Endothelial cell (in vitro differentiated cells): ENCODE data around the gene SPI1. TPM values are rescaled to one million over a fixed set of nuclear protein-coding genes. Genes with fewer than 3 reads are reported as not detected.

Source experiments
- DNase-seq: peaks from one replicate; pipeline ENCODE4 v3.0.0; 2021; ENCODE audit warnings: low spot score
- H3K27ac Mint-ChIP-seq: one replicate; pipeline ENCODE4 v1.8.0; 2021; ENCODE audit warnings: mixed read lengths, inconsistent platforms; ENCODE audit not compliant: unreplicated experiment
- H3K27me3 Mint-ChIP-seq: one replicate; pipeline ENCODE4 v1.8.0; 2021; ENCODE audit warnings: mild to moderate bottlenecking, moderate library complexity, mixed read lengths, inconsistent platforms; ENCODE audit not compliant: unreplicated experiment
- H3K36me3 Mint-ChIP-seq: one replicate; pipeline ENCODE4 v1.8.0; 2021; ENCODE audit warnings: mild to moderate bottlenecking, low read depth, mixed read lengths, inconsistent platforms; ENCODE audit not compliant: unreplicated experiment
- H3K4me1 Mint-ChIP-seq: one replicate; pipeline ENCODE4 v1.8.0; 2021; ENCODE audit warnings: mild to moderate bottlenecking, mixed read lengths, inconsistent platforms; ENCODE audit not compliant: unreplicated experiment
- H3K4me3 Mint-ChIP-seq: one replicate; pipeline ENCODE4 v1.8.0; 2021; ENCODE audit warnings: mild to moderate bottlenecking, mixed read lengths, inconsistent platforms; ENCODE audit not compliant: unreplicated experiment
- H3K9me3 Mint-ChIP-seq: one replicate; pipeline ENCODE4 v1.8.0; 2021; ENCODE audit warnings: mixed read lengths, inconsistent platforms; ENCODE audit not compliant: unreplicated experiment
- long read RNA-seq: library from polyadenylated mRNA; unstranded; transcript quantifications from one replicate; pipeline ENCODE4 v2.0.0, GENCODE V29; 2020; ENCODE audit not compliant: unreplicated experiment
- total RNA-seq: library from RNA; stranded (reverse); fragmentation: NEBNext Ultra II Directional; extraction: Animal tissue kit (Norgen Biotek cat#: 25700); gene quantifications from one replicate; pipeline ENCODE4 v1.2.1, GENCODE V29; 2021; ENCODE audit not compliant: unreplicated experiment
- TF ChIP-seq, protein P1 (sequence below): fragments of 200-600 bp; sonication (generic); IDR thresholded peaks from one replicate; pipeline ENCODE4 v1.5.0; 2021; ENCODE audit warnings: antibody characterized with exemption; ENCODE audit not compliant: unreplicated experiment

SPI1 gene
- not detected for total RNA-seq
- long read RNA-seq, result 0 reads

DNA sequence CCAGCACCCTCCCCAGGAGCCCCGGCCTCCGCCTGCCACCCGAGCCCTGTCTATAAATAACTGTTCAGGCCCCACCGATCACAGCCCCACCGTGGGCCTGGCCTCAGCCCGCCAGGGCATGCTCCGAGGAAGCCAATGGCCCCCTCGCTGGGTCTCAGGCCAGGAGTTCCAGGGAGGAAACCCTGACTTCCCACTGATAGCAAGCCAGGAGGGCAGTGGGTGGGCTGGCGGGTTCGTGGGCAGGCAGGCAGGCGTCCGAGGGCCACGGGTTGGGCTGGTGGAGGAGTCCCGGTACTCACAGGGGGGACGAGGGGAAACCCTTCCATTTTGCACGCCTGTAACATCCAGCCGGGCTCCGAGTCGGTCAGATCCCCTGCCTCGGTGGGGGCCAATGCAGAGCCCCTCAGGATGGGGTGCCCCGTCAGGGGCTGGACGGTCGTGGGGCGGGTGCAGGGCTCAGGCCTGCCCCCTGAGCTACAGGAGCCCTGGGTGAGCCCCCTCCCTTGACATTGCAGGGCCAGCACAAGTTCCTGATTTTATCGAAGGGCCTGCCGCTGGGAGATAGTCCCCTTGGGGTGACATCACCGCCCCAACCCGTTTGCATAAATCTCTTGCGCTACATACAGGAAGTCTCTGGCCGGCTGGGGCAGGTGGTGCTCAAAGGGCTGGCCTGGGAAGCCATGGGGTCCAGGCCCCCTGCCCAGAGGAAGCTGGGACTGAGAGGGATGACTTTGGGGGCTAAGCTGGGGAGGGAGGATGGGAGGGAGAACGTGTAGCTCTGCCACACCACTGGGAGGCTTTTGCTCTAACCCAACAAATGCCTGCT is at the start of gene SPI1:
SPI1 (minus strand) TSS at position 538 of the 826 bp plus-strand sequence; CDS start at position 344, 194 bp downstream.
- TF ChIP-seq, protein P1, sequence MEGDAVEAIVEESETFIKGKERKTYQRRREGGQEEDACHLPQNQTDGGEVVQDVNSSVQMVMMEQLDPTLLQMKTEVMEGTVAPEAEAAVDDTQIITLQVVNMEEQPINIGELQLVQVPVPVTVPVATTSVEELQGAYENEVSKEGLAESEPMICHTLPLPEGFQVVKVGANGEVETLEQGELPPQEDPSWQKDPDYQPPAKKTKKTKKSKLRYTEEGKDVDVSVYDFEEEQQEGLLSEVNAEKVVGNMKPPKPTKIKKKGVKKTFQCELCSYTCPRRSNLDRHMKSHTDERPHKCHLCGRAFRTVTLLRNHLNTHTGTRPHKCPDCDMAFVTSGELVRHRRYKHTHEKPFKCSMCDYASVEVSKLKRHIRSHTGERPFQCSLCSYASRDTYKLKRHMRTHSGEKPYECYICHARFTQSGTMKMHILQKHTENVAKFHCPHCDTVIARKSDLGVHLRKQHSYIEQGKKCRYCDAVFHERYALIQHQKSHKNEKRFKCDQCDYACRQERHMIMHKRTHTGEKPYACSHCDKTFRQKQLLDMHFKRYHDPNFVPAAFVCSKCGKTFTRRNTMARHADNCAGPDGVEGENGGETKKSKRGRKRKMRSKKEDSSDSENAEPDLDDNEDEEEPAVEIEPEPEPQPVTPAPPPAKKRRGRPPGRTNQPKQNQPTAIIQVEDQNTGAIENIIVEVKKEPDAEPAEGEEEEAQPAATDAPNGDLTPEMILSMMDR, result no peak
- Mint-ChIP-seq H3K27ac (no peak within 1 kb of the TSS), H3K4me3 (no peak within 1 kb of the TSS), H3K9me3 (no peaks in the 10 kb centered on the region), H3K27me3 (peaks cover 8% of the 10 kb centered on the region), H3K36me3 (no peaks in the 10 kb centered on the region), H3K4me1 (peaks cover 12% of the 10 kb centered on the region)
- DNase-seq, result no peak

DNA sequence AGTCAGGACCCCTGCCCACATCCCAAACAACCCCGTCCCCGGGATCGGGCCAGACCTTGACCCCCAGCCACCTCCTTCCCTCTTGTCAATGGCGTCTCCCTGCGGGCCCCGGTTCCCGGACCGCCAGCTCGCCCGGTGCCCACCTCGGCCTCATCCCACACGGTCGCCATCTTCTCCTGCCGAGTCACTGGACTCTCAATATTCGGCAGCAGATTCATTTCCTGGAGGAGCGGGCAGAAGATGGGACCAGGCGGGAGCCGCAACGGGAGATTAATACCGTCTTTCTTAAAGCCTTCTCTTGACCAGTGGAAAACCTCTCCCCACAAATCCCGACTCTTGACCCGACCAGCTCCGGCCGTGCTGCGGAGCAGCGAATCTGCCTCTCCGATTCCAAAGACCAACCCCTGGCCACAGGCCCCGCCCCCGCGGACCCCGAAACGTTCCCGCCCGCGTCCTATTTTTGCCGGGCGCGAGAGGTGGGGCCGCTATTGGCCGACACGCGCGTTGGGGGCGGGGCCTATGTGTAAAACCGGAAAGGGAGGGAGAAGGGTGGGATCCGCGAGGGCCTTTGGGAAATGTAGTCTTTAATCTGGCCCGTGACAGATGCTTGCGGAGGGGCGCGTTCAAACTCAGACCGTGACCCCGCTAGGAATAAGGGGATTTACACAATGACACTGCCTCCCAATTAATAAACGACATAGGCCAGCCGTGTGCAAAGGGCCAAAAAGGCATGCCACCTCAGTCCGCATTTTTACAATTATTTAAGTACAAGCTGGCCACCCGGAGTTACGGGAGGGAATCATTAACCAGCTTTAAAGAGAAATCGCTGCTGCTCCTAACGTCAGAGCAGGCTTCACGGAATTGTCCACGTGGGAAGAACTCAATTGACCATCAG is 48.0 kb upstream of the SPI1 start, which contains the start of gene PSMC3:
PSMC3 (minus strand) TSS at position 378 of the 895 bp plus-strand sequence; CDS start at position 218, 160 bp downstream.
- peak; percentile 99 for DNase-seq
- H3K4me3 Mint-ChIP-seq, result peak within 1 kb of the TSS; percentile 99
- H3K27ac Mint-ChIP-seq, result peak within 1 kb of the TSS; percentile 98
- TF ChIP-seq, protein P1, result no peak
- H3K36me3 Mint-ChIP-seq, result peaks cover 25% of the 10 kb centered on the region
- no peaks in the 10 kb centered on the region for H3K9me3 Mint-ChIP-seq
- H3K4me1 Mint-ChIP-seq, result peaks cover 24% of the 10 kb centered on the region
- peaks cover 7% of the 10 kb centered on the region for H3K27me3 Mint-ChIP-seq

DNA sequence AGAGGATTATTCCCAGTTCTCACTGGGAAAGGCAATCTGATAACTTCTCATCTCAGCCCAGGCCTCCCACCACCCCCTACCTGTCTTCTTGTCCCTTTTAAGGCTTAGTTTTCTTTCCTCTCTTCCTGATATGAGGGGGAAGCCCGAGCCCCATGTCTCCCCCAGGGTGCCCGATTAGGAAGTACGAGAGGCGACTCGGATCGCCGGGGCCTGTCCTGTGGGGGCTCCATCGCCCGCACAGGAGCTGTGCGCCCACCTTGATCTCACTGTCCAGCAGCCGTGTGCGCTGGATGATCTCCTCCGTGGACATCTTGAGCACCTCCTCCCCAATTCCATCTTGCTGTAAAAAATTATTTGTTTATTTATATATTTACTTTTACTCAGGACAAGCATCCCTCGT is 47.3 kb upstream of the SPI1 start:
- TF ChIP-seq, protein P1, result no peak
- peak overlapping the region; percentile 99 for H3K4me3 Mint-ChIP-seq
- H3K27ac Mint-ChIP-seq, result peak overlapping the region; percentile 98
- DNase-seq, result no peak
- H3K27me3 Mint-ChIP-seq, result peaks cover 9% of the 10 kb centered on the region
- peaks cover 24% of the 10 kb centered on the region for H3K4me1 Mint-ChIP-seq
- H3K36me3 Mint-ChIP-seq, result peaks cover 27% of the 10 kb centered on the region
- H3K9me3 Mint-ChIP-seq, result no peaks in the 10 kb centered on the region

DNA sequence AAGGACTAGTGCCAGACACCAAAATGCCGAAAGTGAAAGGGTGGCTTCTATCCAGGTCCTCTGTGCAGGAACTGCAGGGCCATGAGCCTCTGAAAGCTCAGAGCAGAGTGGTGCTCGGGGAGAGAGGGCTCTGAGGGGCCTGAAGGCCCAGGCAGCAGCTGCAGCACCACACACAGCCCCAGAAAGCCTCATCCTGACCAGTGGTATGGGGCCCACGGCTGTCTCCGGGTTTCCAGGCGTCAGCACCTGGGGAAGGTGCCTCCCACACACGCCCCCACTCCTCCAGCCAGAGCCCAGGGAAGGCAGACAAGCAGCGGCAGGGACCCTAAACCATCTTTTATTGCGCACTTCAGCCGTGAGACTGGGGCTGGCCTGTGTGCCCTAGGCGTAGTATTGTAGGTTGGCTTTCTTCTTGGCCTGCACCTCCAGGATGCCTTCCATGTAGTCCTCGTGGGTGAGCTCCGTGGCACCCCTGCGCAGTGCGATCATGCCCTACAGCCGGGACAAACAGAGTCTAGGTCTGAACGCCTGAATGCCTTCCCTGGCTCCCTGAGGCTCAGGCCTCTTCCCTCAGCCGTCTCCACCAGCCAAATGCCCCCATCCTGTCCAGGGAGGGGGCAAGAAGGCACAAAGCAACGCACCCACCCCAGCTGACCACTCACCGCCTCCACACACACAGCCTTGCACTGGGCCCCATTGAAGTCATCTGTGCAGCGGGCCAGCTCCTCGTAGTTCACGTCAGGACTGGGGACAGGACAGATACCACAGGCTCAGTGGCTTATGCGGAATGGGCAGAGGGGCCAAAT is 40.3 kb upstream of the SPI1 start:
- Mint-ChIP-seq H3K9me3 (no peaks in the 10 kb centered on the region), H3K36me3 (peaks cover 27% of the 10 kb centered on the region), H3K27me3 (peaks cover 21% of the 10 kb centered on the region), H3K4me3 (no peak overlapping the region), H3K27ac (no peak overlapping the region), H3K4me1 (no peaks in the 10 kb centered on the region)
- DNase-seq, result no peak
- TF ChIP-seq, protein P1, result no peak
